Progenitor cell of endocrine pancreas (in vitro differentiated cells): Measurements from ENCODE around the gene SLC40A1. TPM values are rescaled to one million over a fixed set of nuclear protein-coding genes. Genes with fewer than 3 reads are reported as not detected.

Experiments
- DNase-seq: peaks from one replicate; pipeline ENCODE4 v3.0.0; 2021; ENCODE audit warnings: low spot score; ENCODE audit not compliant: unreplicated experiment
- H3K27ac Mint-ChIP-seq: 2 replicates; pipeline ENCODE4 v1.8.0; 2021; ENCODE audit warnings: mild to moderate bottlenecking, moderate library complexity, mixed read lengths
- H3K27me3 Mint-ChIP-seq: 2 replicates; pipeline ENCODE4 v1.8.0; 2021; ENCODE audit warnings: mixed read lengths
- H3K36me3 Mint-ChIP-seq: 2 replicates; pipeline ENCODE4 v1.8.0; 2022; ENCODE audit warnings: mixed read lengths; ENCODE audit not compliant: insufficient read depth
- H3K4me1 Mint-ChIP-seq: 2 replicates; pipeline ENCODE4 v1.8.0; 2021; ENCODE audit warnings: low read depth, mixed read lengths
- H3K4me3 Mint-ChIP-seq: 2 replicates; pipeline ENCODE4 v1.8.0; 2021; ENCODE audit warnings: low read depth, mild to moderate bottlenecking, moderate library complexity, mixed read lengths
- H3K9me3 Mint-ChIP-seq: 2 replicates; pipeline ENCODE4 v1.8.0; 2021; ENCODE audit warnings: low read depth, mixed read lengths
- CTCF ChIP-seq: fragments of 200-600 bp; sonication (generic); IDR thresholded peaks from one replicate; pipeline ENCODE4 v1.5.0; 2021; ENCODE audit warnings: antibody characterized with exemption, mild to moderate bottlenecking; ENCODE audit not compliant: unreplicated experiment
- total RNA-seq: library from RNA; stranded (reverse); gene quantifications from 2 replicates; pipeline ENCODE4 v1.2.1, GENCODE V29; 2021

The SLC40A1 gene
- total RNA-seq, 1 donor from 2014 or later: 14.6 TPM

- Mint-ChIP-seq H3K27me3 (no peaks in the 10 kb centered on the region), H3K27ac (peak overlapping the region; percentile 22), H3K9me3 (no peaks in the 10 kb centered on the region), H3K4me1 (peaks cover 11% of the 10 kb centered on the region), H3K4me3 (no peak overlapping the region), H3K36me3 (peaks cover 21% of the 10 kb centered on the region)
- no peak for TF ChIP-seq CTCF
- no peak for DNase-seq
These were observed 19.1 kb downstream of the SLC40A1 start for GRCh38 chr2:189561371-189562038.

GRCh38 chr2:189560273-189560586, 20.4 kb downstream of the SLC40A1 start:
- Mint-ChIP-seq H3K4me1 (peaks cover 17% of the 10 kb centered on the region), H3K27me3 (no peaks in the 10 kb centered on the region), H3K36me3 (peaks cover 14% of the 10 kb centered on the region), H3K4me3 (no peak overlapping the region), H3K9me3 (no peaks in the 10 kb centered on the region), H3K27ac (no peak overlapping the region)
- DNase-seq: no peak
- no peak for TF ChIP-seq CTCF

GRCh38 chr2:189559579-189560272, 20.9 kb downstream of the SLC40A1 start:
- Mint-ChIP-seq H3K27me3 (no peaks in the 10 kb centered on the region), H3K4me3 (no peak overlapping the region), H3K36me3 (peaks cover 10% of the 10 kb centered on the region), H3K9me3 (no peaks in the 10 kb centered on the region), H3K4me1 (peaks cover 19% of the 10 kb centered on the region), H3K27ac (no peak overlapping the region)
- no peak for DNase-seq
- TF ChIP-seq CTCF: no peak

- no peak for DNase-seq
- no peak for TF ChIP-seq CTCF
- H3K9me3 Mint-ChIP-seq: no peaks in the 10 kb centered on the region
- no peaks in the 10 kb centered on the region for H3K27me3 Mint-ChIP-seq
- peaks cover 5% of the 10 kb centered on the region for H3K36me3 Mint-ChIP-seq
- peaks cover 19% of the 10 kb centered on the region for H3K4me1 Mint-ChIP-seq
- H3K4me3 Mint-ChIP-seq: no peak overlapping the region
- H3K27ac Mint-ChIP-seq: no peak overlapping the region
These were observed 21.9 kb downstream of the SLC40A1 start for GRCh38 chr2:189558516-189559272.

- TF ChIP-seq CTCF: no peak
- DNase-seq: no peak
- Mint-ChIP-seq H3K4me1 (peaks cover 22% of the 10 kb centered on the region), H3K9me3 (no peaks in the 10 kb centered on the region), H3K27ac (peak overlapping the region; percentile 69), H3K27me3 (no peaks in the 10 kb centered on the region), H3K36me3 (peaks cover 2% of the 10 kb centered on the region), H3K4me3 (no peak overlapping the region)
These were observed 23.2 kb downstream of the SLC40A1 start for GRCh38 chr2:189557373-189557772.
